A673 (cell line): ENCODE data around the gene CSRP3.

Experiments used
- CTCF ChIP-seq: fragments of 300-800, 200-600 bp; sonication (generic); conservative IDR thresholded peaks from 2 replicates; pipeline ENCODE4 v1.5.1; 2017; ENCODE audit warnings: low read depth, mild to moderate bottlenecking, antibody characterized with exemption, low read length, moderate library complexity, mixed read lengths
- EZH2 ChIP-seq: fragments of 200-600 bp; sonication (generic); IDR thresholded peaks from 2 replicates; pipeline ENCODE4 v1.6.1; 2017; ENCODE audit warnings: borderline replicate concordance, low read depth, mild to moderate bottlenecking, mixed read lengths, antibody characterized with exemption, low read length; ENCODE audit not compliant: poor library complexity, severe bottlenecking

GRCh38 chr11:19164881-19165280 lies 36.9 kb downstream of the CSRP3 start:
- TF ChIP-seq CTCF (no peak), EZH2 (no peak)
